Subcutaneous preadipocyte (primary cell): ENCODE data around the gene GPRIN1. TPM values are rescaled to one million over a fixed set of nuclear protein-coding genes. Genes with fewer than 3 reads are reported as not detected.

Experiments used
- small RNA-seq: library from RNA; depleted of rRNA; stranded (forward); fragments of <200 nt; gene quantifications from one replicate; pipeline ENCODE3, GENCODE V24; 2012
- total RNA-seq: library from RNA; depleted of rRNA; stranded (reverse); fragments of >200 nt; gene quantifications from 2 replicates; pipeline ENCODE4 v1.2.3, GENCODE V29; 2012

The GPRIN1 gene
- 5.1 and 8.0 TPM in 2 replicates for total RNA-seq

GRCh38 chr5:176609724-176610434, at the start of gene GPRIN1:
Gene GPRIN1, minus strand, starts transcription at chr5:176610156. Its CDS starts 10,322 bp downstream, at chr5:176599834.

GRCh38 chr5:176647030-176647842, 37.3 kb upstream of the GPRIN1 start, which contains the start of gene TSPAN17:
Gene TSPAN17, plus strand, starts transcription at chr5:176647484. Its CDS starts 132 bp downstream, at chr5:176647616.

GRCh38 chr5:176629853-176630680, 20.1 kb upstream of the GPRIN1 start, which contains the start of the genes EIF4E1B and SNCB:
Gene EIF4E1B, plus strand, starts transcription at chr5:176630675. Its CDS starts 12,113 bp downstream, at chr5:176642788.
Gene SNCB, minus strand, starts transcription at chr5:176630534. Its CDS starts 880 bp downstream, at chr5:176629654.

GRCh38 chr5:176548967-176549444, 61.0 kb downstream of the GPRIN1 start, which contains the start of gene CDHR2:
Gene CDHR2, plus strand, starts transcription at chr5:176549342. Its CDS starts 16,011 bp downstream, at chr5:176565353.

Small RNA genes lying within 50 kb of the gene (small RNA-seq; reads per million reads assigned to genes)
- not detected for gene MIR4281
- gene RF00019, result not detected
- not detected for gene RN7SL684P

Other genes starting within 250 kb of the GPRIN1 start
- 53.6 and 59.0 TPM in 2 replicates for gene KIAA1191, start 248.4 kb downstream of the GPRIN1 start, total RNA-seq
- 6.1 and 7.7 TPM in 2 replicates for gene ARL10, start 244.7 kb downstream of the GPRIN1 start, total RNA-seq
- 22.3 and 25.7 TPM in 2 replicates for gene NOP16, start 221.6 kb downstream of the GPRIN1 start, total RNA-seq
- 38.6 and 39.5 TPM in 2 replicates for gene HIGD2A, start 221.4 kb downstream of the GPRIN1 start, total RNA-seq
- gene CLTB, start 193.6 kb downstream of the GPRIN1 start, total RNA-seq, result 76.1 and 88.9 TPM in 2 replicates
- 37.5 and 47.3 TPM in 2 replicates for gene FAF2, start 161.8 kb downstream of the GPRIN1 start, total RNA-seq
- gene RNF44, start 72.8 kb downstream of the GPRIN1 start, total RNA-seq, result 2.9 and 4.1 TPM in 2 replicates
- not detected in 2 replicates for gene CDHR2, start 60.8 kb downstream of the GPRIN1 start, total RNA-seq
- 1.2 TPM in 1 of 2 replicates, not detected in the other for gene SNCB, start 20.4 kb upstream of the GPRIN1 start, total RNA-seq
- gene EIF4E1B, start 20.5 kb upstream of the GPRIN1 start, total RNA-seq, result not detected in 2 replicates
- 26.8 and 30.7 TPM in 2 replicates for gene TSPAN17, start 37.3 kb upstream of the GPRIN1 start, total RNA-seq
- gene UNC5A, start 200.4 kb upstream of the GPRIN1 start, total RNA-seq, result under 0.01 TPM in 2 replicates